GM12875 (cell line): Measurements from ENCODE around the gene RADX.
"Not testable (repeated sequence)": the region's sequence is repeated elsewhere in the genome, so short reads cannot be mapped to it uniquely, and the experiment has no call there.

Experiments used
- H3K4me3 ChIP-seq: one replicate; pipeline ENCODE4 v1.5.1; 2011; ENCODE audit warnings: low read depth, low read length, control low read depth
- TF ChIP-seq, protein P1 (sequence below): IDR thresholded peaks from 2 replicates; pipeline ENCODE4 v1.5.1; 2011; ENCODE audit warnings: low read depth, mild to moderate bottlenecking, control low read depth, inconsistent platforms, low read length, moderate library complexity, borderline replicate concordance; ENCODE audit not compliant: insufficient read depth

The RADX gene

GRCh38 chrX:106619797-106620196 lies 8.0 kb downstream of the RADX start:
- H3K4me3 ChIP-seq: no peak overlapping the region
- TF ChIP-seq, protein P1, sequence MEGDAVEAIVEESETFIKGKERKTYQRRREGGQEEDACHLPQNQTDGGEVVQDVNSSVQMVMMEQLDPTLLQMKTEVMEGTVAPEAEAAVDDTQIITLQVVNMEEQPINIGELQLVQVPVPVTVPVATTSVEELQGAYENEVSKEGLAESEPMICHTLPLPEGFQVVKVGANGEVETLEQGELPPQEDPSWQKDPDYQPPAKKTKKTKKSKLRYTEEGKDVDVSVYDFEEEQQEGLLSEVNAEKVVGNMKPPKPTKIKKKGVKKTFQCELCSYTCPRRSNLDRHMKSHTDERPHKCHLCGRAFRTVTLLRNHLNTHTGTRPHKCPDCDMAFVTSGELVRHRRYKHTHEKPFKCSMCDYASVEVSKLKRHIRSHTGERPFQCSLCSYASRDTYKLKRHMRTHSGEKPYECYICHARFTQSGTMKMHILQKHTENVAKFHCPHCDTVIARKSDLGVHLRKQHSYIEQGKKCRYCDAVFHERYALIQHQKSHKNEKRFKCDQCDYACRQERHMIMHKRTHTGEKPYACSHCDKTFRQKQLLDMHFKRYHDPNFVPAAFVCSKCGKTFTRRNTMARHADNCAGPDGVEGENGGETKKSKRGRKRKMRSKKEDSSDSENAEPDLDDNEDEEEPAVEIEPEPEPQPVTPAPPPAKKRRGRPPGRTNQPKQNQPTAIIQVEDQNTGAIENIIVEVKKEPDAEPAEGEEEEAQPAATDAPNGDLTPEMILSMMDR: peak; percentile 26; the same call in 1 of the 2 replicates

DNA sequence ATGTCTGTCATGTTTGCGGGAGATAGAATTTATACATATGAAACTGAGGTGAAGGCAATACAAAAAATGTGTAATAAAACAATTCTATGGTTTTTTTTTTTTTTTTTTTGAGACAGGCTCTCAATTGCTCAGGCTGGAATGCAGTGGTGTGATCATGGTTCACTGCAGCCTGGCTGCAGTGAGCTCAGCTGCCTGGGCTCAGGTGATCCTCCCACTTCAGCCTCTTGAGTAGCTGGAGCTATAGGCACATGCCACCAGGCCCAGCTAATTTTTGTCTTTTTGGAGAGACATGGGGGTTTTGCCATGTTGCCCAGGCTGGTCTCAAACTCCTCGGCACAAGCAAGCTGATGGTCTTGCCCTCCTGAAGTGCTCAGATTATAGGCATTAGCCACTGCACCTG lies 10.1 kb downstream of the RADX start:
- TF ChIP-seq, protein P1: no peak
- H3K4me3 ChIP-seq: no peak overlapping the region

DNA sequence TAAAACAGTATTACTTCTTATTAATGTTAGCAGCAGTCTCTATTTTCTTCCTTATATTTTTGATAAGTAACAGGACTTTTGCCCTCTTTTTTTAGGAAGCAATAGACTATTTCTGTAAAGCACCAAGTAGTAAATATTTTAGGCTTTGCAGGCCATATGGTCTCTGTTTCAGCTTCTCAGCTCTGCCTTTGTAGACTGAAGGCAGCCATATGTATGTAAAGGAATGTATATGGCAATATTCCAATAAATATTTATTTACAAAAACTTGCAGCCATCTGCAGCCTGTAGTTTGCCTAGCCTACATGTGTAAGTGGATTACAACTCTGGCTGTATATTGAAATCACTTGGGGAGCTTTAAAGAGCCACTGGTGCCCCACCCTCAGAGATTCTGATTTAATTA lies 15.0 kb downstream of the RADX start:
- no peak overlapping the region for H3K4me3 ChIP-seq
- TF ChIP-seq, protein P1: no peak

DNA sequence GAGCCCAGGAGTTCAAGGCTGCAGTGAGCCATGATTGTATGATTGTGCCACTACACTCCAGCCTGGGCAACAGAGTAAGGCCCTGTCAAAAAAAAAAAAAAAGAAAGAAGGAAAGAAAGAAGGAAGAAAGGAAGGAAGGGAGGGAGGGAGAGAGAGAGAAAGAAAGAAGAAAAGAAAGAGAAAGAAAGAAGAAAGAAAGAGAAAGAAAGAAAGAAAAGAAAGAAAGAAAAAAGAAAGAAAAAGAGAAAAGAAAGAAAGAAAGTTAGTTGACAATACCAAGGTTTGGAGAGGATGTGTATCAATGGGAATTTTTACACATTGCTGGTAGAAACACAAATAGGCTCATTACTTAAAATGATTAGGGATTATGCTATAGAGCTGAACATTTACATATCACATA lies 19.8 kb downstream of the RADX start:
- no peak overlapping the region for H3K4me3 ChIP-seq
- TF ChIP-seq, protein P1: no peak

DNA sequence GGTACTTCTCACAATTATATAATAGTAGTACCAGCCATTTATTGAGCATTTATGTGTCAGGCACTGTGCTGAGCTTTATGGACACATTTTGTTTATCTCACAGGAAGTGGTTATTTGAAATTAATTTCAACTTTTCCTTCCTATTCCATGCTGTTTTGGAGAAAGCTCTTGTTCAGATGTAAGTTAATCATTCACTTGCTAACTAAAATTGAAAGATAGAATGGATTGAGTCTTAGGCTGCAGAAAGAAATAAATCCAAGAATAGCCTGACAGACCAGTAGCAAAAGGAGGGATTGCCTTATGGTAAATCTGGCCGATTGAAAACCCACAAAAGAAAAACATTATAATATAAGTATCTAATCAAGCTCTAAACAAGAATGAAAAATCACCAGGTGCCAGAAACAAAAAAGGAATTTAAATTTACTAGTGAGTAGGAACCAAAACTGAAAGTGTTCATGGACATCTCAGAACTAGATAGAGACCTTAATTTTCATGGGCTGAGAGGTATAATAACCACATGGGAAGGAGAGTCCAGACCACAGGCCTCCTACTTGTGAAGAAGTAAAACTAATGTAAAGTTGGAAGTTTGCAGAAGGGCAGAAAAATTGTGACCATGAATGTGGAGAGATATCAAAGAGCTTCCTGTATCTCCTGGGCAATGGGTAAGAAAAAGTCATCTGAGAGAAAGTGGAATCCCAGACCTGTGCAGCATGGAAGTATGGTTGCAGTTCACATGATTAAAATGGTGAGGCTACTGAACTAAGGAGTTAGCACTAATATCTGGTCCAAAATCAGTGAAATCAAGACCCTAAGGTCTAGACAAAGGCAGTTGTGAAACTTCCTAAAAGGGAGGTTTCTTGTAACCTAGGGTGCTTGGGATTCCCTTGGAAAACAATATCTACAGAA lies 38.0 kb downstream of the RADX start:
- TF ChIP-seq, protein P1: no peak
- no peak overlapping the region for H3K4me3 ChIP-seq

GRCh38 chrX:106653625-106654024 lies 41.8 kb downstream of the RADX start:
- H3K4me3 ChIP-seq: not testable (repeated sequence)

- no peak overlapping the region for H3K4me3 ChIP-seq
- TF ChIP-seq, protein P1: no peak
These were observed 58.9 kb downstream of the RADX start for GRCh38 chrX:106670631-106671030.
